Gastrocnemius medialis (tissue), 4 donors: ENCODE data around the gene GRIA3. TPM values are rescaled to one million over a fixed set of nuclear protein-coding genes. Genes with fewer than 3 reads are reported as not detected.
"Not testable (repeated sequence)": the region's sequence is repeated elsewhere in the genome, so short reads cannot be mapped to it uniquely, and the experiment has no call there.

Source experiments
- ATAC-seq, 2 donors: fragments of 150-250 bp; one replicate each; pipeline ENCODE4 v1.9.1; 2016
- DNase-seq, 2 donors: peaks; one replicate each; pipeline ENCODE4 v3.0.0-alpha.2; 2019
- H3K27ac ChIP-seq, 4 donors: fragments of 200-600 bp; sonication (generic); 1 replicate in 1 of 4; 2 replicates in 3 of 4; pipeline ENCODE4 v1.5.1; 2016 to 2018; ENCODE audit warnings: mild to moderate bottlenecking in 2 of 4, moderate library complexity in 1 of 4
- H3K27me3 ChIP-seq, 3 donors: fragments of 200-600 bp; sonication (generic) in 2 of 3; 1 replicate in 1 of 3; 2 replicates in 2 of 3; pipeline versions ENCODE4 v1.5.1 to v1.6.0; 2016 to 2019; ENCODE audit warnings: mild to moderate bottlenecking in 1 of 3, moderate library complexity in 1 of 3
- H3K36me3 ChIP-seq, 2 donors: fragments of 200-600 bp; sonication (generic) in 1 of 2; one replicate each; pipeline ENCODE4 v1.5.1; 2017 to 2018
- H3K4me1 ChIP-seq, 2 donors: fragments of 200-600 bp; sonication (generic) in 1 of 2; one replicate each; pipeline ENCODE4 v1.5.1; 2016 to 2017; ENCODE audit warnings: mild to moderate bottlenecking in 2 of 2
- H3K4me3 ChIP-seq, 4 donors: fragments of 200-600 bp; sonication (generic) in 3 of 4; 1 replicate in 1 of 4; 2 replicates in 3 of 4; pipeline ENCODE4 v1.5.1; 2016 to 2019; ENCODE audit warnings: mild to moderate bottlenecking in 2 of 4
- H3K9me3 ChIP-seq, 3 donors: fragments of 200-600 bp; sonication (generic) in 2 of 3; 1 replicate in 1 of 3; 2 replicates in 2 of 3; pipeline ENCODE4 v1.5.1; 2016 to 2019
- CTCF ChIP-seq, 5 experiments: fragments of 450-650 bp in 3 of 5; fragments of 200-600 bp in 2 of 5; sonication (generic) in 2 of 5; IDR thresholded peaks in 4 of 5; conservative IDR thresholded peaks in 1 of 5; 1 replicate in 4 of 5; 2 replicates in 1 of 5; pipeline ENCODE4 v1.5.1; 2016 to 2019; ENCODE audit warnings: antibody characterized with exemption in 5 of 5, mild to moderate bottlenecking in 3 of 5, moderate library complexity in 3 of 5
- POLR2A ChIP-seq, 2 donors: fragments of 450-650 bp; IDR thresholded peaks; one replicate each; pipeline ENCODE4 v1.6.1; 2017; ENCODE audit warnings: antibody characterized with exemption in 2 of 2, mild to moderate bottlenecking in 2 of 2, moderate library complexity in 2 of 2
- in situ Hi-C, 4 donors: fragments of 200-750 bp; cut with MboI; loops; one replicate each; pipeline versions ENCODE4 v1.15.0 to v1.8.0; 2017; ENCODE audit warnings: low sequenced_read_pairs in 4 of 4
- intact Hi-C: fragments of 100-400 bp; cut with DNase I; formaldehyde crosslinking; loops from one replicate; pipeline ENCODE4 v1.15.1; 2023; ENCODE audit warnings: low total_unique reads
- total RNA-seq, 4 donors: library from RNA; depleted of rRNA; stranded (reverse); fragments of >200 nt; gene quantifications; one replicate each; pipeline versions ENCODE4 v1.1.0 to v1.2.3, GENCODE V29; 2016

Gene GRIA3
- total RNA-seq, 4 donors from 2014 or later, result 0.05 to 0.24 (median 0.09) TPM; not detected in 1

- H3K4me1 ChIP-seq, result no peaks in the 10 kb centered on the region
- H3K9me3 ChIP-seq, result no peaks in the 10 kb centered on the region
- no peaks in the 10 kb centered on the region for H3K36me3 ChIP-seq
- H3K27ac ChIP-seq, result no peak overlapping the region
- ATAC-seq (no peak), DNase-seq (no peak)
- in situ Hi-C loops (no loop called here), intact Hi-C loops (no loop called here)
- H3K27me3 ChIP-seq, result no peaks in the 10 kb centered on the region
- no peak overlapping the region for H3K4me3 ChIP-seq
- no peak for TF ChIP-seq CTCF (IDR thresholded peaks at IDR 0.05 in 4 of 5, conservative IDR thresholded peaks at IDR 0.05 in 1 of 5)
- no peak for TF ChIP-seq POLR2A (IDR thresholded peaks at IDR 0.05)
Measured at GRCh38 chrX:123272630-123273029, 88.6 kb downstream of the GRIA3 start.

- ATAC-seq (no peak), DNase-seq (no peak)
- Histone ChIP-seq H3K4me3 (no peak overlapping the region), H3K27ac (no peak overlapping the region), H3K36me3 (no peaks in the 10 kb centered on the region), H3K9me3 (no peaks in the 10 kb centered on the region), H3K4me1 (no peaks in the 10 kb centered on the region), H3K27me3 (no peaks in the 10 kb centered on the region)
- intact Hi-C loops, result no loop called here
- in situ Hi-C loops, result no loop called here
- TF ChIP-seq POLR2A (IDR thresholded peaks at IDR 0.05), result no peak
- TF ChIP-seq CTCF (IDR thresholded peaks at IDR 0.05 in 4 of 5, conservative IDR thresholded peaks at IDR 0.05 in 1 of 5), result no peak
Measured at GRCh38 chrX:123274796-123275195, 90.7 kb downstream of the GRIA3 start.

GRCh38 chrX:123277347-123277746, 93.3 kb downstream of the GRIA3 start:
- Histone ChIP-seq H3K4me1 (no peaks in the 10 kb centered on the region), H3K4me3 (no peak overlapping the region), H3K9me3 (no peaks in the 10 kb centered on the region), H3K27me3 (no peaks in the 10 kb centered on the region), H3K36me3 (no peaks in the 10 kb centered on the region), H3K27ac (no peak overlapping the region)
- no peak for TF ChIP-seq CTCF (IDR thresholded peaks at IDR 0.05 in 4 of 5, conservative IDR thresholded peaks at IDR 0.05 in 1 of 5)
- TF ChIP-seq POLR2A (IDR thresholded peaks at IDR 0.05), result no peak
- in situ Hi-C loops, result no loop called here
- no peak for DNase-seq
- ATAC-seq, result no peak
- intact Hi-C loops, result no loop called here

- ATAC-seq, result no peak
- TF ChIP-seq POLR2A (IDR thresholded peaks at IDR 0.05), result no peak
- TF ChIP-seq CTCF (IDR thresholded peaks at IDR 0.05 in 4 of 5, conservative IDR thresholded peaks at IDR 0.05 in 1 of 5), result no peak
Measured at GRCh38 chrX:123277821-123278220, 93.7 kb downstream of the GRIA3 start.

GRCh38 chrX:123282241-123282640, 98.2 kb downstream of the GRIA3 start:
- intact Hi-C loops, result no loop called here
- H3K27me3 ChIP-seq, result no peaks in the 10 kb centered on the region
- TF ChIP-seq CTCF (IDR thresholded peaks at IDR 0.05 in 4 of 5, conservative IDR thresholded peaks at IDR 0.05 in 1 of 5) (no peak), POLR2A (IDR thresholded peaks at IDR 0.05) (no peak)
- ATAC-seq (no peak), DNase-seq (no peak)
- no peak overlapping the region for H3K27ac ChIP-seq
- no peaks in the 10 kb centered on the region for H3K9me3 ChIP-seq
- no peaks in the 10 kb centered on the region for H3K36me3 ChIP-seq
- no peak overlapping the region for H3K4me3 ChIP-seq
- H3K4me1 ChIP-seq, result no peaks in the 10 kb centered on the region
- in situ Hi-C loops, result no loop called here

More at GRCh38 chrX:123277821-123278220, 93.7 kb downstream of the GRIA3 start:
- no peaks in the 10 kb centered on the region for H3K27me3 ChIP-seq
- intact Hi-C loops (no loop called here), in situ Hi-C loops (no loop called here)
- H3K36me3 ChIP-seq, result no peaks in the 10 kb centered on the region
- no peaks in the 10 kb centered on the region for H3K9me3 ChIP-seq
- DNase-seq, result no peak
- no peak overlapping the region for H3K27ac ChIP-seq
- no peak overlapping the region for H3K4me3 ChIP-seq
- no peaks in the 10 kb centered on the region for H3K4me1 ChIP-seq

GRCh38 chrX:123283407-123283806, 99.3 kb downstream of the GRIA3 start:
- ATAC-seq, DNase-seq, intact Hi-C loops: not testable (repeated sequence)

More at GRCh38 chrX:123283407-123283806, 99.3 kb downstream of the GRIA3 start:
- H3K4me1 ChIP-seq, H3K36me3 ChIP-seq, H3K4me3 ChIP-seq, in situ Hi-C loops, H3K27me3 ChIP-seq, H3K9me3 ChIP-seq, H3K27ac ChIP-seq: not testable (repeated sequence)
